Neural cell (in vitro differentiated cells): ENCODE data around the gene ACVR1. TPM values are rescaled to one million over a fixed set of nuclear protein-coding genes. Genes with fewer than 3 reads are reported as not detected.

ENCODE experiments used
- H2AFZ ChIP-seq: fragments of 200-600, 300-800 bp; sonication (generic), shearing (Covaris generic); 2 replicates; pipeline ENCODE4 v1.6.0; 2014; ENCODE audit warnings: low read depth, mild to moderate bottlenecking, antibody characterized with exemption, low read length, moderate library complexity
- H3F3A ChIP-seq: fragments of 200-600 bp; shearing (Covaris generic); 2 replicates; pipeline ENCODE4 v1.6.1; 2016; ENCODE audit warnings: mild to moderate bottlenecking, moderate library complexity, mixed read lengths, antibody characterized with exemption, low read length; ENCODE audit not compliant: insufficient read depth, poor library complexity, severe bottlenecking
- H3K27ac ChIP-seq: fragments of 200-600, 300-800 bp; sonication (generic), shearing (Covaris generic); 2 replicates; pipeline ENCODE4 v1.5.1; 2014; ENCODE audit warnings: mild to moderate bottlenecking, low read length, moderate library complexity
- H3K27me3 ChIP-seq: fragments of 300-800, 200-600 bp; sonication (generic), shearing (Covaris generic); 2 replicates; pipeline ENCODE4 v1.6.0; 2014; ENCODE audit warnings: mild to moderate bottlenecking, low read depth, low read length, moderate library complexity; ENCODE audit not compliant: insufficient read depth
- H3K36me3 ChIP-seq: fragments of 300-800, 200-600 bp; sonication (generic), shearing (Covaris generic); 2 replicates; pipeline ENCODE4 v1.5.1; 2014; ENCODE audit warnings: mild to moderate bottlenecking, antibody characterized with exemption, low read length, moderate library complexity; ENCODE audit not compliant: insufficient read depth
- H3K4me2 ChIP-seq: fragments of 300-800, 200-600 bp; sonication (generic), shearing (Covaris generic); 2 replicates; pipeline ENCODE4 v1.6.0; 2014; ENCODE audit warnings: mild to moderate bottlenecking, low read length
- H3K4me3 ChIP-seq: fragments of 300-800, 200-600 bp; sonication (generic), shearing (Covaris generic); 2 replicates; pipeline ENCODE4 v1.5.1; 2014; ENCODE audit warnings: mild to moderate bottlenecking, low read length, moderate library complexity
- H3K79me2 ChIP-seq: fragments of 200-600 bp; shearing (Covaris generic); replicated peaks from 2 replicates; pipeline ENCODE4 v1.6.0; 2014; ENCODE audit warnings: mild to moderate bottlenecking, low read length, moderate library complexity; ENCODE audit not compliant: insufficient read depth
- H3K9ac ChIP-seq: fragments of 300-800, 200-600 bp; sonication (generic), shearing (Covaris generic); 2 replicates; pipeline ENCODE4 v1.6.1; 2016; ENCODE audit warnings: mild to moderate bottlenecking, low read length, mixed read lengths
- H3K9me2 ChIP-seq: fragments of 200-600 bp; shearing (Covaris generic); 2 replicates; pipeline ENCODE4 v1.6.1; 2016; ENCODE audit warnings: mild to moderate bottlenecking, low read length, mixed read lengths; ENCODE audit not compliant: insufficient read depth
- H3K9me3 ChIP-seq: fragments of 200-600, 300-800 bp; sonication (generic), shearing (Covaris generic); 2 replicates; pipeline ENCODE4 v1.6.1; 2016; ENCODE audit warnings: mild to moderate bottlenecking, mixed run types, low read length, moderate library complexity, mixed read lengths
- H4K20me1 ChIP-seq: fragments of 200-600 bp; shearing (Covaris generic); 2 replicates; pipeline ENCODE4 v1.6.1; 2016; ENCODE audit warnings: mild to moderate bottlenecking, mixed run types; ENCODE audit not compliant: insufficient read depth
- EP300 ChIP-seq: fragments of 450-650 bp; conservative IDR thresholded peaks from 2 replicates; pipeline ENCODE4 v1.6.1; 2014; ENCODE audit warnings: antibody characterized with exemption, mild to moderate bottlenecking, moderate library complexity; ENCODE audit not compliant: poor library complexity, severe bottlenecking
- EZH2 ChIP-seq: fragments of 200-600, 300-800 bp; shearing (Covaris generic), sonication (generic); IDR thresholded peaks from 2 replicates; pipeline ENCODE4 v1.6.1; 2014; ENCODE audit warnings: antibody characterized with exemption, low read length, borderline replicate concordance, mild to moderate bottlenecking; ENCODE audit not compliant: insufficient read depth, poor library complexity, severe bottlenecking
- MXI1 ChIP-seq: fragments of 450-650 bp; conservative IDR thresholded peaks from 2 replicates; pipeline ENCODE4 v1.6.1; 2014; ENCODE audit warnings: antibody characterized with exemption, mild to moderate bottlenecking; ENCODE audit not compliant: poor library complexity, severe bottlenecking
- POLR2AphosphoS5 ChIP-seq: IDR thresholded peaks from 2 replicates; pipeline ENCODE4 v1.6.1; 2012
- RAD21 ChIP-seq: fragments of 450-650 bp; conservative IDR thresholded peaks from 2 replicates; pipeline ENCODE4 v1.6.1; 2014; ENCODE audit warnings: antibody characterized with exemption, mild to moderate bottlenecking, moderate library complexity
- SMC3 ChIP-seq: fragments of 450-650 bp; conservative IDR thresholded peaks from 2 replicates; pipeline ENCODE4 v1.6.1; 2014; ENCODE audit warnings: antibody characterized with exemption, mild to moderate bottlenecking, moderate library complexity; ENCODE audit not compliant: poor library complexity
- polyA plus RNA-seq: library from polyadenylated mRNA; depleted of rRNA; stranded (reverse); fragments of >200 nt; gene quantifications from 2 replicates; pipeline ENCODE4 v1.2.3, GENCODE V29; 2014
- TF ChIP-seq, protein P1 (sequence below): IDR thresholded peaks from 2 replicates; pipeline ENCODE4 v1.6.1; 2012; ENCODE audit warnings: borderline replicate concordance

The ACVR1 gene
- polyA plus RNA-seq, 1 donor from 2014 or later: 4.0 TPM

DNA sequence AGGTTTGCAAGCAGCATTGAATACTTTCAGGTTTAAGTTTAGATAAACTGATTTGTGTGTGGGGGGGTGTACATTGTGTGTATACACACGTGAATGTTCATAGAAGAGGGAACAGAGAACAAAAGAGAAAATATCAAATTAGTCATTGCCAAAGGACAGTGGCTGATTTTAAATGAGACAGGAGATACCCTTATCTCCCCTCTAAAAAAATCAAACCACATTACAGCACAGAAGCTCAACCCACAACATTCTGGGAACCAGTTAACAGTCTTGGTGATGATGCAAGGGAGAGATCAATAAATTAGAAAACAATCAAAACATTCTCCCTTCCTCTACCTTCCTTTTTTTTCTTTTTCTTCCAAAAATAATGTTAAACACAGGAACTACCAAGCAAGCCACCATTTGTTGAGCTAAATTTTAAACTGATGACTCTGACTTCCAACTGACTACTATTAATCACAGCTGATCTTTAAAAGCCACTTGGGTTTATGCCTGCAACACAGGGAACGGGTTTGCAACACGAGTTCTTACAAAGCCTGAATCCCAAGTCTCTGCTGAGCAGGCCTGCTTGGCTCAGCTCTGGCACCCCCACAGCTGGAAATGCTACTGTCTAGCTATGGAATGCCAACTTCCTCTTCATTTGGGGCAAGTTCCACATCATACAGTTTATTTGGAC, 128.3 kb downstream of the ACVR1 start:
- TF ChIP-seq RAD21: no peak
- TF ChIP-seq, protein P1, sequence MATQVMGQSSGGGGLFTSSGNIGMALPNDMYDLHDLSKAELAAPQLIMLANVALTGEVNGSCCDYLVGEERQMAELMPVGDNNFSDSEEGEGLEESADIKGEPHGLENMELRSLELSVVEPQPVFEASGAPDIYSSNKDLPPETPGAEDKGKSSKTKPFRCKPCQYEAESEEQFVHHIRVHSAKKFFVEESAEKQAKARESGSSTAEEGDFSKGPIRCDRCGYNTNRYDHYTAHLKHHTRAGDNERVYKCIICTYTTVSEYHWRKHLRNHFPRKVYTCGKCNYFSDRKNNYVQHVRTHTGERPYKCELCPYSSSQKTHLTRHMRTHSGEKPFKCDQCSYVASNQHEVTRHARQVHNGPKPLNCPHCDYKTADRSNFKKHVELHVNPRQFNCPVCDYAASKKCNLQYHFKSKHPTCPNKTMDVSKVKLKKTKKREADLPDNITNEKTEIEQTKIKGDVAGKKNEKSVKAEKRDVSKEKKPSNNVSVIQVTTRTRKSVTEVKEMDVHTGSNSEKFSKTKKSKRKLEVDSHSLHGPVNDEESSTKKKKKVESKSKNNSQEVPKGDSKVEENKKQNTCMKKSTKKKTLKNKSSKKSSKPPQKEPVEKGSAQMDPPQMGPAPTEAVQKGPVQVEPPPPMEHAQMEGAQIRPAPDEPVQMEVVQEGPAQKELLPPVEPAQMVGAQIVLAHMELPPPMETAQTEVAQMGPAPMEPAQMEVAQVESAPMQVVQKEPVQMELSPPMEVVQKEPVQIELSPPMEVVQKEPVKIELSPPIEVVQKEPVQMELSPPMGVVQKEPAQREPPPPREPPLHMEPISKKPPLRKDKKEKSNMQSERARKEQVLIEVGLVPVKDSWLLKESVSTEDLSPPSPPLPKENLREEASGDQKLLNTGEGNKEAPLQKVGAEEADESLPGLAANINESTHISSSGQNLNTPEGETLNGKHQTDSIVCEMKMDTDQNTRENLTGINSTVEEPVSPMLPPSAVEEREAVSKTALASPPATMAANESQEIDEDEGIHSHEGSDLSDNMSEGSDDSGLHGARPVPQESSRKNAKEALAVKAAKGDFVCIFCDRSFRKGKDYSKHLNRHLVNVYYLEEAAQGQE: no peak
- TF ChIP-seq SMC3: no peak
- TF ChIP-seq EP300: no peak

DNA sequence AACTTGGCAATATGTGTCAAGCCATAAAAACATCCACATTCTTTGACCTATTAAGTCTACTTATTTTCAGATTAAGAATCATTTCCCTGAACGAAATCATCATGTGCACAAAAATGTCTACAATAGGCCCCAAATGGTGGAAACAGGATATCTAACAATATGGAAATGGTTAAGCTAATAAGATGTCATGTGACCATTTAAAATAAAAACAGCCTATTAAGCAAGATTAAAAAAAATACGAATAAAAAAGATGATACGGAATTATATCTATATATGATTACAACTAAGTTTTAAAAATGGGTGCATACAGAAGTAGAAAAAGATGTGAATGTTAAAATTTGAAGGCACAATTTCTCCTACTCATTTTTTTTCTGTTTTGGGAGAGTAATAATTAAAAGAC, 128.8 kb downstream of the ACVR1 start:
- TF ChIP-seq MXI1 (no peak), EZH2 (no peak), POLR2AphosphoS5 (no peak), RAD21 (no peak)
- TF ChIP-seq, protein P1: no peak
- Histone ChIP-seq H3K27me3 (no peaks in the 10 kb centered on the region), H3K27ac (no peak overlapping the region), H3K9me3 (no peaks in the 10 kb centered on the region), H4K20me1 (no peaks in the 10 kb centered on the region), H3K9me2 (no peaks in the 10 kb centered on the region), H3K9ac (no peak overlapping the region), H3K4me3 (no peak overlapping the region), H3K36me3 (no peaks in the 10 kb centered on the region), H3K4me2 (no peak overlapping the region), H3F3A (no peaks in the 10 kb centered on the region), H2AFZ (no peak overlapping the region), H3K79me2 (no peaks in the 10 kb centered on the region)

More for the DNA sequence above, 128.3 kb downstream of the ACVR1 start:
- no peak overlapping the region for H3K27ac ChIP-seq
- no peak overlapping the region for H3K9ac ChIP-seq
- no peaks in the 10 kb centered on the region for H3K9me2 ChIP-seq
- H3K4me2 ChIP-seq: no peak overlapping the region
- no peaks in the 10 kb centered on the region for H3K27me3 ChIP-seq
- no peaks in the 10 kb centered on the region for H3K79me2 ChIP-seq
- no peak overlapping the region for H3K4me3 ChIP-seq
- H3K36me3 ChIP-seq: no peaks in the 10 kb centered on the region
- H4K20me1 ChIP-seq: no peaks in the 10 kb centered on the region
- no peak overlapping the region for H2AFZ ChIP-seq
- no peaks in the 10 kb centered on the region for H3F3A ChIP-seq
- H3K9me3 ChIP-seq: no peaks in the 10 kb centered on the region
